Endothelial cell of umbilical vein (primary cell): ENCODE data around the gene PLXNB3. TPM values are rescaled to one million over a fixed set of nuclear protein-coding genes. Genes with fewer than 3 reads are reported as not detected.

Experiments
- BruUV-seq: library from RNA; stranded (reverse); fragments of 400-500 nt; replicated peaks from 2 replicates; lab custom pipeline; 2021; lab: Mats Ljungman, UMichigan
- CTCF ChIA-PET: fragments of 300-600, 350-600 bp; sonication (Branson Sonifier 250); formaldehyde crosslinking; loops from one replicate; lab custom pipeline; 2021; ENCODE audit warnings: antibody characterized with exemption, inconsistent platforms; lab: Charles Lee
- POLR2A ChIA-PET: fragments of 300-600, 350-600 bp; sonication (Branson Sonifier 250); formaldehyde crosslinking; loops from one replicate; lab custom pipeline; 2021; ENCODE audit warnings: antibody characterized with exemption, inconsistent platforms; lab: Charles Lee
- DNase-seq: peaks from one replicate; pipeline ENCODE4 v3.0.0-alpha.2; 2011; ENCODE audit warnings: low read depth, low spot score
- FAIRE-seq: peaks from 2 replicates; lab custom pipeline; 2011; peaks lifted over from hg19 to GRCh38; lab: Jason Lieb, UNC
- H2AFZ ChIP-seq: 2 replicates; pipeline ENCODE4 v1.6.0; 2012; ENCODE audit warnings: low read depth, low read length, control low read depth, inconsistent platforms
- H3K27ac ChIP-seq: 2 replicates; pipeline ENCODE4 v1.5.1; 2011; ENCODE audit warnings: low read depth, mild to moderate bottlenecking, control low read depth, low read length, moderate library complexity; ENCODE audit not compliant: insufficient read depth
- H3K27me3 ChIP-seq, 2 experiments: 2 replicates each; pipeline versions ENCODE4 v1.6.0 to v1.6.1; 2011; ENCODE audit warnings: low read length in 2 of 2, mixed read lengths in 1 of 2; ENCODE audit not compliant: control insufficient read depth in 2 of 2, insufficient read depth in 2 of 2
- H3K36me3 ChIP-seq, 2 experiments: 2 replicates in 1 of 2; 3 replicates in 1 of 2; pipeline ENCODE4 v1.5.1; 2011; ENCODE audit warnings: low read length in 2 of 2, mild to moderate bottlenecking in 1 of 2, moderate library complexity in 1 of 2; ENCODE audit not compliant: control insufficient read depth in 2 of 2, insufficient read depth in 2 of 2; ENCODE audit errors: extremely low read depth in 1 of 2
- H3K4me1 ChIP-seq: 3 replicates; pipeline ENCODE4 v1.5.1; 2011; ENCODE audit warnings: mild to moderate bottlenecking, low read length; ENCODE audit not compliant: control insufficient read depth, insufficient read depth; ENCODE audit errors: extremely low read depth
- H3K4me2 ChIP-seq: 2 replicates; pipeline ENCODE4 v1.6.1; 2011; ENCODE audit warnings: low read length, control low read depth, mixed read lengths; ENCODE audit not compliant: insufficient read depth
- H3K4me3 ChIP-seq, 3 experiments: fragments of 200-600 bp in 1 of 3; sonication (generic), shearing (Covaris generic) in 1 of 3; replicated peaks in 1 of 3; 2 replicates each; pipeline ENCODE4 v1.5.1; 2011 to 2016; ENCODE audit warnings: control low read depth in 3 of 3, low read length in 3 of 3, mild to moderate bottlenecking in 2 of 3, inconsistent platforms in 1 of 3, low read depth in 1 of 3, moderate library complexity in 1 of 3; ENCODE audit not compliant: insufficient read depth in 1 of 3
- H3K79me2 ChIP-seq: 2 replicates; pipeline ENCODE4 v1.6.0; 2012; ENCODE audit warnings: low read length, inconsistent platforms; ENCODE audit not compliant: control insufficient read depth, insufficient read depth
- H3K9ac ChIP-seq: replicated peaks from 2 replicates; pipeline ENCODE3; 2011; ENCODE audit warnings: low read length, control low read depth; ENCODE audit not compliant: insufficient read depth; ENCODE audit errors: extremely low read depth
- H3K9me1 ChIP-seq: replicated peaks from 3 replicates; pipeline ENCODE4 v1.6.0; 2011; ENCODE audit warnings: mild to moderate bottlenecking, low read length; ENCODE audit not compliant: control insufficient read depth, insufficient read depth; ENCODE audit errors: extremely low read depth
- H3K9me3 ChIP-seq: replicated peaks from 2 replicates; pipeline ENCODE4 v1.5.1; 2012; ENCODE audit warnings: low read length, inconsistent platforms; ENCODE audit not compliant: control insufficient read depth, insufficient read depth
- H4K20me1 ChIP-seq: replicated peaks from 2 replicates; pipeline ENCODE3; 2011; ENCODE audit warnings: mild to moderate bottlenecking, low read length; ENCODE audit not compliant: control insufficient read depth, insufficient read depth; ENCODE audit errors: extremely low read depth
- EZH2 ChIP-seq: IDR thresholded peaks from 2 replicates; pipeline ENCODE4 v1.6.1; 2012; ENCODE audit warnings: borderline replicate concordance, low read depth, mild to moderate bottlenecking, moderate library complexity, low read length, inconsistent platforms; ENCODE audit not compliant: severe bottlenecking
- FOS ChIP-seq: IDR thresholded peaks from 2 replicates; pipeline ENCODE4 v1.6.1; 2011; ENCODE audit warnings: mild to moderate bottlenecking, low read length, moderate library complexity, borderline replicate concordance; ENCODE audit not compliant: insufficient read depth
- GATA2 ChIP-seq: IDR thresholded peaks from 2 replicates; pipeline ENCODE4 v1.7.0; 2011; ENCODE audit warnings: low read depth, mild to moderate bottlenecking, moderate library complexity, mixed read lengths, low read length; ENCODE audit not compliant: insufficient read length, insufficient read depth
- JUN ChIP-seq: IDR thresholded peaks from 2 replicates; pipeline ENCODE4 v1.6.1; 2011; ENCODE audit warnings: borderline replicate concordance, low read depth; ENCODE audit not compliant: insufficient read length, insufficient read depth
- MYC ChIP-seq: IDR thresholded peaks from one replicate; pipeline ENCODE4 v1.6.1; 2011; ENCODE audit warnings: mild to moderate bottlenecking, low read depth, low read length
- POLR2A ChIP-seq: IDR thresholded peaks from 2 replicates; pipeline ENCODE4 v1.6.1; 2012; ENCODE audit warnings: low read depth, mild to moderate bottlenecking, control low read depth, low read length
- POLR2AphosphoS5 ChIP-seq: IDR thresholded peaks from 2 replicates; pipeline ENCODE4 v1.6.1; 2012; ENCODE audit warnings: low read depth, mild to moderate bottlenecking, control low read depth, low read length, moderate library complexity; ENCODE audit not compliant: insufficient read depth
- dilution Hi-C: fragments of 300-500 bp; cut with MboI; formaldehyde crosslinking; loops from one replicate; pipeline ENCODE4 v1.15.0; 2019; ENCODE audit warnings: low sequenced_read_pairs; ENCODE audit not compliant: extremely low pct_ligation_motif_present
- intact Hi-C: fragments of 100-400 bp; cut with micrococcal nuclease; formaldehyde crosslinking; loops from one replicate; pipeline ENCODE4 v1.10.0; 2022
- polyA plus RNA-seq, 4 experiments: library from polyadenylated mRNA; depleted of rRNA in 3 of 4; stranded (reverse) in 3 of 4; unstranded in 1 of 4; fragments of >200 nt; gene quantifications; 2 replicates each; pipeline versions ENCODE4 v1.2.1 to v1.2.3, GENCODE V29; 2011 to 2012; ENCODE audit warnings: missing spikeins in 1 of 4
- total RNA-seq: library from RNA; stranded (reverse); gene quantifications from 2 replicates; pipeline ENCODE4 v1.2.3, GENCODE V29; 2021
- TF ChIP-seq, protein P1 (sequence below), 2 donors: IDR thresholded peaks; 1 replicate in 1 of 2; 2 replicates in 1 of 2; pipeline ENCODE4 v1.5.1; 2011; ENCODE audit warnings: low read length in 2 of 2, mild to moderate bottlenecking in 2 of 2, moderate library complexity in 2 of 2, control low read depth in 1 of 2, inconsistent platforms in 1 of 2, low read depth in 1 of 2; ENCODE audit not compliant: insufficient read depth in 1 of 2; ENCODE audit errors: extremely low read depth in 1 of 2
- TF ChIP-seq, protein P2 (sequence below): IDR thresholded peaks from 2 replicates; pipeline ENCODE4 v1.6.1; 2011; ENCODE audit not compliant: insufficient read depth, insufficient read length

PLXNB3 gene
- total and polyA plus RNA-seq, 2 donors (not counting 3 experiments of a cell fraction or from before 2014, with no cell fraction given) = 19.0 to 31.4 TPM

DNA sequence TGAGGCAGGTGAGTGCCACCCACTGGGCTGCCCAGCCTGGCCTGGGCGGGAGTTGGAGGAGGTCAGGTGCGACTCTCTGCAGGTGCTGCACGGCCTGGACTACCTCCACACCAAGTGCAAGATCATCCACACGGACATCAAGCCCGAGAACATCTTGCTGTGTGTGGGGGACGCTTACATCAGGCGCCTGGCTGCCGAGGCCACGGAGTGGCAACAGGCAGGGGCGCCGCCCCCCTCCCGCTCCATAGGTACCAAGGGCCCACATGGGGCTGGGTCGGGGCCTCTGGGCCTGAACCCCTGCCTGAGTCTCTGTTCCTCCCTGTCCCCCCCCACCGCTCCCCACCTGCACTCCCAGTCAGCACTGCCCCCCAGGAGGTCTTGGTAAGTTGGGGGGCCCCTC lies 18.8 kb downstream of the PLXNB3 start:
- Histone ChIP-seq H3K27me3 (no peaks in the 10 kb centered on the region), H2AFZ (no peak overlapping the region), H3K4me3 (no peak overlapping the region), H4K20me1 (no peaks in the 10 kb centered on the region), H3K79me2 (no peaks in the 10 kb centered on the region), H3K9me1 (no peaks in the 10 kb centered on the region), H3K9ac (no peak overlapping the region), H3K9me3 (no peaks in the 10 kb centered on the region), H3K36me3 (peaks cover 0 to 10% of the 10 kb centered on the region in 2 experiments), H3K27ac (no peak overlapping the region), H3K4me2 (no peak overlapping the region), H3K4me1 (no peaks in the 10 kb centered on the region)
- intact Hi-C loops (no loop called here), dilution Hi-C loops (no loop called here)
- TF ChIP-seq POLR2A (no peak), MYC (no peak), POLR2AphosphoS5 (no peak), JUN (no peak), GATA2 (no peak), EZH2 (no peak), FOS (no peak)
- TF ChIP-seq, protein P1, sequence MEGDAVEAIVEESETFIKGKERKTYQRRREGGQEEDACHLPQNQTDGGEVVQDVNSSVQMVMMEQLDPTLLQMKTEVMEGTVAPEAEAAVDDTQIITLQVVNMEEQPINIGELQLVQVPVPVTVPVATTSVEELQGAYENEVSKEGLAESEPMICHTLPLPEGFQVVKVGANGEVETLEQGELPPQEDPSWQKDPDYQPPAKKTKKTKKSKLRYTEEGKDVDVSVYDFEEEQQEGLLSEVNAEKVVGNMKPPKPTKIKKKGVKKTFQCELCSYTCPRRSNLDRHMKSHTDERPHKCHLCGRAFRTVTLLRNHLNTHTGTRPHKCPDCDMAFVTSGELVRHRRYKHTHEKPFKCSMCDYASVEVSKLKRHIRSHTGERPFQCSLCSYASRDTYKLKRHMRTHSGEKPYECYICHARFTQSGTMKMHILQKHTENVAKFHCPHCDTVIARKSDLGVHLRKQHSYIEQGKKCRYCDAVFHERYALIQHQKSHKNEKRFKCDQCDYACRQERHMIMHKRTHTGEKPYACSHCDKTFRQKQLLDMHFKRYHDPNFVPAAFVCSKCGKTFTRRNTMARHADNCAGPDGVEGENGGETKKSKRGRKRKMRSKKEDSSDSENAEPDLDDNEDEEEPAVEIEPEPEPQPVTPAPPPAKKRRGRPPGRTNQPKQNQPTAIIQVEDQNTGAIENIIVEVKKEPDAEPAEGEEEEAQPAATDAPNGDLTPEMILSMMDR (IDR thresholded peaks at IDR 0.05; ENCODE audit: extremely low read depth in 1 of 2, insufficient read depth in 1 of 2, low read depth in 1 of 2, low read length in 2 of 2) = no peak
- TF ChIP-seq, protein P2, sequence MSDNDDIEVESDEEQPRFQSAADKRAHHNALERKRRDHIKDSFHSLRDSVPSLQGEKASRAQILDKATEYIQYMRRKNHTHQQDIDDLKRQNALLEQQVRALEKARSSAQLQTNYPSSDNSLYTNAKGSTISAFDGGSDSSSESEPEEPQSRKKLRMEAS = no peak
- BruUV-seq = no TSS peak
- CTCF ChIA-PET = interaction anchor here (1.0 to 1.2 kb wide), 2 partner anchors 11 to 96 kb away, joined by 3 read pairs; partner anchors contain the start of gene SLC6A8
- FAIRE-seq (no peak), DNase-seq (no peak)
- POLR2A ChIA-PET = no interaction called here
